DOHH2 (cell line): ENCODE measurements around the gene ADAMTS18.

Source experiments
- H3F3A ChIP-seq: fragments of 200-600 bp; sonication (generic), shearing (Covaris generic); 2 replicates; pipeline ENCODE4 v1.6.0; 2016; ENCODE audit warnings: antibody characterized with exemption, mild to moderate bottlenecking; ENCODE audit not compliant: control insufficient read depth, insufficient read depth
- H3K27ac ChIP-seq: fragments of 200-600 bp; sonication (generic); 2 replicates; pipeline ENCODE4 v1.5.1; 2014; ENCODE audit warnings: low read depth, mild to moderate bottlenecking, low read length, moderate library complexity
- H3K27me3 ChIP-seq: fragments of 200-600 bp; sonication (generic); 2 replicates; pipeline ENCODE4 v1.6.1; 2014; ENCODE audit warnings: mild to moderate bottlenecking, low read length, mixed read lengths; ENCODE audit not compliant: control insufficient read depth
- H3K36me3 ChIP-seq: fragments of 200-600 bp; sonication (generic); 2 replicates; pipeline ENCODE4 v1.6.1; 2014; ENCODE audit warnings: mild to moderate bottlenecking, low read length, moderate library complexity, mixed read lengths; ENCODE audit not compliant: control insufficient read depth
- H3K4me1 ChIP-seq: fragments of 200-600 bp; sonication (generic); 2 replicates; pipeline ENCODE4 v1.6.1; 2014; ENCODE audit warnings: mild to moderate bottlenecking, low read length, mixed read lengths; ENCODE audit not compliant: control insufficient read depth
- H3K4me2 ChIP-seq: fragments of 200-600 bp; sonication (generic); 2 replicates; pipeline ENCODE4 v1.6.0; 2014; ENCODE audit warnings: mild to moderate bottlenecking, low read length, moderate library complexity
- H3K4me3 ChIP-seq: fragments of 200-600 bp; sonication (generic); 2 replicates; pipeline ENCODE4 v1.5.1; 2014; ENCODE audit warnings: mild to moderate bottlenecking, low read length, mixed read lengths
- H3K79me2 ChIP-seq: fragments of 200-600 bp; sonication (generic); 2 replicates; pipeline ENCODE4 v1.6.1; 2014; ENCODE audit warnings: mild to moderate bottlenecking, low read length, mixed read lengths; ENCODE audit not compliant: control insufficient read depth
- H3K9me2 ChIP-seq: fragments of 200-600 bp; sonication (generic); replicated peaks from 2 replicates; pipeline ENCODE4 v1.6.1; 2014; ENCODE audit warnings: mild to moderate bottlenecking, low read length, mixed read lengths; ENCODE audit not compliant: control insufficient read depth
- H3K9me3 ChIP-seq: fragments of 200-600 bp; sonication (generic); 2 replicates; pipeline ENCODE4 v1.6.1; 2014; ENCODE audit warnings: antibody characterized with exemption, low read length, mixed read lengths; ENCODE audit not compliant: control insufficient read depth, insufficient read depth
- H4K20me1 ChIP-seq: fragments of 200-600 bp; sonication (generic); 2 replicates; pipeline ENCODE4 v1.6.0; 2014; ENCODE audit warnings: low read depth, mild to moderate bottlenecking, antibody characterized with exemption, low read length, moderate library complexity; ENCODE audit not compliant: control insufficient read depth, insufficient read depth
- EZH2phosphoT487 ChIP-seq: fragments of 200-600 bp; sonication (generic); IDR thresholded peaks from 2 replicates; pipeline ENCODE4 v1.6.1; 2017; ENCODE audit warnings: borderline replicate concordance, mild to moderate bottlenecking, antibody characterized with exemption, low read length, moderate library complexity, mixed read lengths
- TF ChIP-seq, protein P1 (sequence below): fragments of 200-600 bp; sonication (generic); IDR thresholded peaks from one replicate; pipeline ENCODE4 v1.5.1; 2014; ENCODE audit warnings: antibody characterized with exemption, mild to moderate bottlenecking, low read depth, low read length; ENCODE audit not compliant: poor library complexity, severe bottlenecking

Gene ADAMTS18

DNA sequence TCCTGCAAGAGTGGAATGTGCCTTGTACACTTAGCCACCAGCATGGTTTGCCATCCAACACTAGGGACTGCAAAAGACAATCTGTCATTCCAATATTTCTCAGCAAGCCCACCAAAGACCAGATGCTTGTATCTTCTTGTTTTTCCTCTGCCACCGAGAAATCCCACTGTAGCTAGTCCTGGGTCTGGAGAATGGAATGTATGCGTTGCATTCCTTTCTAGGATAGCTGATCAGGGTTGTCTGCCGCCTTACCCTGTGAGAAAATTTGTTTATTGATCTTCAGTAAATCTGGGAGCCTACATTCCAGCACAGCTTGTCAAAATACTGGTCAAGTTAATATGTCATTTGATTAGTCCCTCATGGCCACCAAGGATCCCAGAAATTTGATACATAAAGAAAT lies 28.1 kb upstream of the ADAMTS18 start:
- Histone ChIP-seq H3K79me2 (no peaks in the 10 kb centered on the region), H3K27ac (no peak overlapping the region), H3K9me2 (no peaks in the 10 kb centered on the region), H3K27me3 (no peaks in the 10 kb centered on the region), H3K36me3 (no peaks in the 10 kb centered on the region), H3K4me3 (no peak overlapping the region), H3K4me2 (no peak overlapping the region), H3F3A (no peaks in the 10 kb centered on the region), H3K9me3 (no peaks in the 10 kb centered on the region), H4K20me1 (no peaks in the 10 kb centered on the region), H3K4me1 (no peaks in the 10 kb centered on the region)
- TF ChIP-seq, protein P1, sequence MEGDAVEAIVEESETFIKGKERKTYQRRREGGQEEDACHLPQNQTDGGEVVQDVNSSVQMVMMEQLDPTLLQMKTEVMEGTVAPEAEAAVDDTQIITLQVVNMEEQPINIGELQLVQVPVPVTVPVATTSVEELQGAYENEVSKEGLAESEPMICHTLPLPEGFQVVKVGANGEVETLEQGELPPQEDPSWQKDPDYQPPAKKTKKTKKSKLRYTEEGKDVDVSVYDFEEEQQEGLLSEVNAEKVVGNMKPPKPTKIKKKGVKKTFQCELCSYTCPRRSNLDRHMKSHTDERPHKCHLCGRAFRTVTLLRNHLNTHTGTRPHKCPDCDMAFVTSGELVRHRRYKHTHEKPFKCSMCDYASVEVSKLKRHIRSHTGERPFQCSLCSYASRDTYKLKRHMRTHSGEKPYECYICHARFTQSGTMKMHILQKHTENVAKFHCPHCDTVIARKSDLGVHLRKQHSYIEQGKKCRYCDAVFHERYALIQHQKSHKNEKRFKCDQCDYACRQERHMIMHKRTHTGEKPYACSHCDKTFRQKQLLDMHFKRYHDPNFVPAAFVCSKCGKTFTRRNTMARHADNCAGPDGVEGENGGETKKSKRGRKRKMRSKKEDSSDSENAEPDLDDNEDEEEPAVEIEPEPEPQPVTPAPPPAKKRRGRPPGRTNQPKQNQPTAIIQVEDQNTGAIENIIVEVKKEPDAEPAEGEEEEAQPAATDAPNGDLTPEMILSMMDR, result no peak
- no peak for TF ChIP-seq EZH2phosphoT487

DNA sequence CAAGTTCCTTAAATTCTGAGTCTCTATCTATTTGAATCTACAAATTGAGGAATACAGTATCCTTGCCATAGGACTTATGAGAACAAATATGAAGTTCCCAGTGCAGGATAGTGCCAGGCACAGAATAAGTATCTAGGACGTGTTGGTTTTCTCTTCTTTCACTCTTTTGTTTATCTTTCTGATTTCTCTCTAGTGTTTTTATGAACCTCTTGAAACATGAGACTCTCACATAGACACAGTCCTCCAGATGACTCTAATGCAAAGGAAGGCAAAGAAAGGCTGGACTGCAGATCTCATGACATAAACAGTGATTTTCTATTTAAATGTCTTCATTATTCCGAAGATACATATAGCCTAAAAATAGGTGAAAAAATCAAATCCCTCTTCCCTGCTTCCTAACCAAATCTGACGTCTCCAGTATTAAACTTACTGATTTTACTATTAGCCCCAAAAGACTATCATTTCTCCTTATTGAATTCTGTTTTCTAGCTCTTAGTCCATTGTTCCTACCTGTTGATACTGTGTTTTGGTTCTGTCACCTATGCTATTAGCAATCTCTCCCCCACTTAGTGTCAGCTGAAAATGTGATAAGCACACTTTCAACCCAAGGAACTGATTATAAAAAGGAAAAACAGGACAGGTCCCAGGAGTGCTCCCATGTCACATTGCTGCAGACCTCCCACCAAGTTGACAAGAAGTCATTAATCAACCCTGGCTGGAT lies 24.9 kb upstream of the ADAMTS18 start:
- no peaks in the 10 kb centered on the region for H4K20me1 ChIP-seq
- H3K4me2 ChIP-seq, result no peak overlapping the region
- H3K36me3 ChIP-seq, result no peaks in the 10 kb centered on the region
- H3K27ac ChIP-seq, result no peak overlapping the region
- H3K27me3 ChIP-seq, result no peaks in the 10 kb centered on the region
- H3F3A ChIP-seq, result no peaks in the 10 kb centered on the region
- H3K9me3 ChIP-seq, result no peaks in the 10 kb centered on the region
- no peak overlapping the region for H3K4me3 ChIP-seq
- no peaks in the 10 kb centered on the region for H3K4me1 ChIP-seq
- TF ChIP-seq, protein P1, result no peak
- TF ChIP-seq EZH2phosphoT487, result no peak
- H3K79me2 ChIP-seq, result no peaks in the 10 kb centered on the region
- H3K9me2 ChIP-seq, result no peaks in the 10 kb centered on the region

DNA sequence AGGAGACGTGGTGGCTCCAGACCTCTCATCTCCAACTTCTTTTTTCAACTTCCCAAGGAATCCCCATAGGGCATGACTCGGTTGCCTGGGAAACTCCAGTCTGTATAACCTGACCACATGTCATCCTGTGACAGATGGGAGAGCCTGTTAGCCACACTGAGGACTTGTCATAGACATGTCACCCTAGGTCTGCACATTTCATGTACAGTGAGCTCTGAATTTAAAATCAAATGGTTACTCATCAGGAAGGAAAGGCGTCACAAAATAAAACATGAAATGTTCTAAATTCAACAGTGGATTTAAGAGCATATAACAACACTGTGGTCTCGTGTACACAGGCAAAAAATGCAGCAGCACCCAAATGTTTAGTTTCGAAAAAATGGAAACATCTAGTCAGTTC lies 22.2 kb upstream of the ADAMTS18 start:
- Histone ChIP-seq H3K27ac (no peak overlapping the region), H3K9me3 (no peaks in the 10 kb centered on the region), H3K79me2 (no peaks in the 10 kb centered on the region), H3K9me2 (no peaks in the 10 kb centered on the region), H3K36me3 (no peaks in the 10 kb centered on the region), H3K27me3 (no peaks in the 10 kb centered on the region), H3F3A (no peaks in the 10 kb centered on the region), H3K4me1 (no peaks in the 10 kb centered on the region), H3K4me2 (no peak overlapping the region), H3K4me3 (no peak overlapping the region), H4K20me1 (no peaks in the 10 kb centered on the region)
- TF ChIP-seq, protein P1, result no peak
- TF ChIP-seq EZH2phosphoT487, result no peak
